22Rv1 (cell line): ENCODE results near the gene MEF2A.
A peak's percentile ranks its signal among the peaks of the same experiment; 100 is the strongest.

Experiments
- H3K27ac ChIP-seq: fragments of 450-650 bp; 2 replicates; pipeline ENCODE4 v1.5.1; 2017
- ZFX ChIP-seq: fragments of 450-650 bp; IDR thresholded peaks from 2 replicates; pipeline ENCODE4 v1.6.1; 2017; ENCODE audit warnings: antibody characterized with exemption, borderline replicate concordance
- TF ChIP-seq, protein P1 (sequence below): fragments of 450-650 bp; IDR thresholded peaks from 2 replicates; pipeline ENCODE4 v1.5.1; 2017; ENCODE audit warnings: mild to moderate bottlenecking

Gene MEF2A

DNA sequence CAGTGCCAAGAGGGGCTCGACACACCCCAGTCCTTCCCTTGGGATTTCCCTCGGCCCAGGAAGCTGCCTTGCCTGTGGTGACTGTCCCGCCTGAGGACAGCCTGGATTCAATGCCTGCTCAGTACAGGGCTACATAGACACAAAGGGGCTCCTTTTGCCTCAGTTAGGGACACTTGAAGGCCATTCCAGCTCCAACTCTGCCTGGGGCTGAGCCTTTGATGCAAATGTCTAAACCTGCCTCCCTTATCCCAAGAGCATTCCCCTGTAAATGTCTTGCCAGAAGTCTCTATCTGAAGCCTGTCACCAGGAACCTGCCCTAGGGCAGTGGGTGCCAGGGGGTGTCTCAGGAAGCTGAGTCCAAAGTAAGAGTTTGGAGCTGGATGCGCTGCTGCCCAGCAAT lies 186.8 kb downstream of the MEF2A start:
- no peak for TF ChIP-seq ZFX
- TF ChIP-seq, protein P1, sequence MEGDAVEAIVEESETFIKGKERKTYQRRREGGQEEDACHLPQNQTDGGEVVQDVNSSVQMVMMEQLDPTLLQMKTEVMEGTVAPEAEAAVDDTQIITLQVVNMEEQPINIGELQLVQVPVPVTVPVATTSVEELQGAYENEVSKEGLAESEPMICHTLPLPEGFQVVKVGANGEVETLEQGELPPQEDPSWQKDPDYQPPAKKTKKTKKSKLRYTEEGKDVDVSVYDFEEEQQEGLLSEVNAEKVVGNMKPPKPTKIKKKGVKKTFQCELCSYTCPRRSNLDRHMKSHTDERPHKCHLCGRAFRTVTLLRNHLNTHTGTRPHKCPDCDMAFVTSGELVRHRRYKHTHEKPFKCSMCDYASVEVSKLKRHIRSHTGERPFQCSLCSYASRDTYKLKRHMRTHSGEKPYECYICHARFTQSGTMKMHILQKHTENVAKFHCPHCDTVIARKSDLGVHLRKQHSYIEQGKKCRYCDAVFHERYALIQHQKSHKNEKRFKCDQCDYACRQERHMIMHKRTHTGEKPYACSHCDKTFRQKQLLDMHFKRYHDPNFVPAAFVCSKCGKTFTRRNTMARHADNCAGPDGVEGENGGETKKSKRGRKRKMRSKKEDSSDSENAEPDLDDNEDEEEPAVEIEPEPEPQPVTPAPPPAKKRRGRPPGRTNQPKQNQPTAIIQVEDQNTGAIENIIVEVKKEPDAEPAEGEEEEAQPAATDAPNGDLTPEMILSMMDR: no peak
- no peak overlapping the region for H3K27ac ChIP-seq

DNA sequence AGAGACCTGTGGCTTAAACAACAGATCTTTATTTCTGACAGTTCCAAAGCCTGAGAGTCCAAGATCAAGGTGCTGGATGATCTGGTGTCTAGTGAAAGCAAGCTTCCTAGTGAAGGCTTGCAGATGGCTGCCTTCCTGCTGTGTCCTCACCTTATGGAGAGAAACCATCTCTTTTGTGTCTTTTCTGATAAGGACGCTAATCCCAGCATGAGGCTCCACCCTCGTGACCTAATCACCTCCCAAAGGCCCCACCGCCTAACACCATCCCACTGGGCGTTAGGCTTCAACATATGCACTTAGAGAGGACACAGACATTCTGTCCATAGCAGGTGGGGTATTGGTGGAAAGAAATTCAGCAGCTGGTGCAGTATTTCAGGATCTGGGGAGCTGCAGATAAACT lies 187.3 kb downstream of the MEF2A start:
- H3K27ac ChIP-seq: no peak overlapping the region
- TF ChIP-seq ZFX: no peak
- TF ChIP-seq, protein P1: no peak

DNA sequence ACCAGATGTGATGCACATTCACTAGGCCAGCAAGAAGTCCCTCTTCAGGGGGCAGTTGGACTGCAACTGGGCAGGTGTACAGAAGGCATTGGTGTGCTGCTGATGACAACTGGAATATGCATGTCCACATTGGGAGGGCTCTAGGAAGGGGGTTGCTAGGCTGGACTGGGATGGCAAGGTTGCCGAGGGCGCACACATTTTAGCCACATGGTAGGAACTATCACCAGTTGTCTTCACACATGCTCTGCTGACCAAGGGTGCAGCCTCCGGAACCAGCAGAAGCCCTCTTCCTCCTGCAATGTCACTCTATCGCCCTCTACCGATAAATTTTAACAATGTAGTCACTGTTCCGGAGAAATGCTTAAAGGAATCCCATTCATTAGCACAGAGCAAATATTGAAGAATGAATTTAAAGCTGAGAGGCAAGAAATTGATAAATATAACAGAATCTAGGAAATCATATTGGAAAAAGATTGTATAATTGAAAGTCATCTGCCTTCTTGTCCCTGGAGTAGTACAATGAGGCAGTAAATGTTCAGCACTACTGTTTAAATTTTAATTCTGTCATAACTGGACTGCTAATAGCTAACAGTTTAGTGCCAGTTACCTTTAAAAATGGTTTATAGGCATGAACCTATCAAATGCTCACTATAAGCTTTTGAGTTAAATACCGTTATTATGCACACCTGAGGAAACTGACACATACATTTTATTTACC lies 190.1 kb downstream of the MEF2A start:
- no peak overlapping the region for H3K27ac ChIP-seq
- TF ChIP-seq, protein P1: peak; percentile 94
- no peak for TF ChIP-seq ZFX

DNA sequence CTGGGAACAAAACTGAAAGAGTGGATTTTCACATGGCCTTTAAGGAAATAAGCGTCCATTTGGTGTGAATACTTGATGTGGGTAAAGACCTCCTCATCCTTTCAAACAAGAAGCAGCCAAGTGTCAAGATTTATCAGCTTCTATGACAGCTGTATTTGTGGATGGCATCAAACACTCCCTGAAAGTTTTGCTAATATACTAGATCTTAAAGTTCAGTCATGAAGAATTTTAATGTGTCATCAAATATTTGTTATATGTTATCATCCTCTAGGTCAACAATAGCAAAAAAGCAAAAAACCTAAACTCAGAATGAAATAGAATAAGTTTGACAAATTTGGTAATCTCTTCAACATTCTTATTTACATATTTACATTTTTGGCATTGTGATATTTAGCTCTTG lies 196.5 kb downstream of the MEF2A start:
- no peak for TF ChIP-seq ZFX
- TF ChIP-seq, protein P1: no peak
- no peak overlapping the region for H3K27ac ChIP-seq

DNA sequence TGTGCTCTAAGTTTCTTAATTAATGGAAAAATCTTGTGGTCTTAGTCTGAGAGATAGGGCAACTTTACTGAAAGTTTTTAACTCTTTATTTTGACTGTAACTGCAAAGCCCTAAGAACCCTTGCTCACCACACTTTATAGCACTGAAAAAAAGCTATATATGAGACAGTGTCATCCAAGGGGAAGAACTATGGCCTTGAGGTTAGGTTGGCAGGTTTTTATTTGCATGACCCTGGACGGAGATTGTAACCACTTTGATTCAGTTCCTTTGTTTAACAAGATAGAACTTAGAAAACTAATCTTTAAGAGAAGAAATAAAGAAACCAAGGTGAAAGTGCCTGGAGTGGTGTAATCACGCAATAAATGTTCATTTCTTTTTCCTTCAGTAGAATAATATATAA lies 198.0 kb downstream of the MEF2A start:
- H3K27ac ChIP-seq: no peak overlapping the region
- TF ChIP-seq, protein P1: no peak
- no peak for TF ChIP-seq ZFX

DNA sequence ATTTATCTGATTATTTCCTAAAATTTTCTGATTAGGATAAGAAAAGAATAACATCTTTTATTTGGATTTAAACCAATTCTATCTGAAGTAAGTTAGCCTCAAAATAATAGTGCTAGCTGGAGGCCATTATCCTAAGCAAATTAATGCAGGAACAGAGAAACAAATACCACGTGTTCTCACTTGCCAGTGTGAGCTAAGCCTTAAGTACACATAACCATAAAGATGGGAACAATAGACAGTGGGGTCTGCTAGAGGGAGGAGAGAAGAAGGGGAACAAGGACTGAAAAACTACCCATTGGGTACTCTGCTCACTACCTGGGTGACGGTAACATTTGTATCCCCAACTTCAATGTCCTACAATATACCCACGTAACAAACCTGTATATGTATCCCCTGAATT lies 198.7 kb downstream of the MEF2A start:
- no peak for TF ChIP-seq ZFX
- TF ChIP-seq, protein P1: no peak

More for the DNA sequence above, 198.7 kb downstream of the MEF2A start:
- H3K27ac ChIP-seq: no peak overlapping the region
